HG03521 (cell line): ENCODE results near the gene ARHGAP6.

Experiments used
- ATAC-seq: cut with Tn5 transposase; IDR thresholded peaks from one replicate; pipeline ENCODE4 v1.9.1; 2021; ENCODE audit warnings: mild to moderate bottlenecking, moderate library complexity; ENCODE audit not compliant: unreplicated experiment

Gene ARHGAP6

GRCh38 chrX:11329021-11329420 lies 336.7 kb downstream of the ARHGAP6 start:
- no peak for ATAC-seq

- no peak for ATAC-seq
Observed at GRCh38 chrX:11328134-11328533, 337.6 kb downstream of the ARHGAP6 start.

GRCh38 chrX:11321986-11322385 lies 343.7 kb downstream of the ARHGAP6 start:
- ATAC-seq, result no peak

GRCh38 chrX:11319806-11320520 lies 345.8 kb downstream of the ARHGAP6 start:
- ATAC-seq, result no peak

- ATAC-seq, result no peak
Observed at GRCh38 chrX:11311706-11312105, 354.0 kb downstream of the ARHGAP6 start.

GRCh38 chrX:11309220-11309619 lies 356.5 kb downstream of the ARHGAP6 start:
- no peak for ATAC-seq

GRCh38 chrX:11305641-11306040 lies 360.1 kb downstream of the ARHGAP6 start:
- ATAC-seq, result no peak

- ATAC-seq, result no peak
Observed at GRCh38 chrX:11304829-11305228, 360.9 kb downstream of the ARHGAP6 start.

GRCh38 chrX:11298600-11298999 lies 367.1 kb downstream of the ARHGAP6 start:
- no peak for ATAC-seq

GRCh38 chrX:11296051-11296450 lies 369.7 kb downstream of the ARHGAP6 start:
- ATAC-seq, result no peak

- ATAC-seq, result no peak
Observed at GRCh38 chrX:11293113-11293512, 372.6 kb downstream of the ARHGAP6 start, which contains the start of gene AMELX. Gene AMELX (plus strand): TSS chrX:11293413. CDS start chrX:11294789, 1,376 bp downstream.

- no peak for ATAC-seq
Observed at GRCh38 chrX:11290416-11291102, 375.2 kb downstream of the ARHGAP6 start.

- no peak for ATAC-seq
Observed at GRCh38 chrX:11287505-11287904, 378.2 kb downstream of the ARHGAP6 start.

- no peak for ATAC-seq
Observed at GRCh38 chrX:11285651-11286050, 380.1 kb downstream of the ARHGAP6 start.

- ATAC-seq, result no peak
Observed at GRCh38 chrX:11282043-11282442, 383.7 kb downstream of the ARHGAP6 start.

- ATAC-seq, result no peak
Observed at GRCh38 chrX:11273544-11273943, 392.2 kb downstream of the ARHGAP6 start.

GRCh38 chrX:11272863-11273262 lies 392.9 kb downstream of the ARHGAP6 start:
- ATAC-seq, result no peak

- ATAC-seq, result no peak
Observed at GRCh38 chrX:11272290-11272689, 393.4 kb downstream of the ARHGAP6 start.

GRCh38 chrX:11269996-11270395 lies 395.7 kb downstream of the ARHGAP6 start:
- no peak for ATAC-seq

- no peak for ATAC-seq
Observed at GRCh38 chrX:11269006-11269405, 396.7 kb downstream of the ARHGAP6 start.

GRCh38 chrX:11267425-11267824 lies 398.3 kb downstream of the ARHGAP6 start:
- ATAC-seq, result no peak

GRCh38 chrX:11266573-11267003 lies 399.1 kb downstream of the ARHGAP6 start:
- ATAC-seq, result no peak
